DMS 273 treated with DMSO at 0.1 percent for 48 hours (cell line): ENCODE data around the gene CARNS1.

Experiments
- DNase-seq: peaks from one replicate; lab custom pipeline; 2025; lab: John Stamatoyannopoulos, UW

CARNS1 gene

DNA sequence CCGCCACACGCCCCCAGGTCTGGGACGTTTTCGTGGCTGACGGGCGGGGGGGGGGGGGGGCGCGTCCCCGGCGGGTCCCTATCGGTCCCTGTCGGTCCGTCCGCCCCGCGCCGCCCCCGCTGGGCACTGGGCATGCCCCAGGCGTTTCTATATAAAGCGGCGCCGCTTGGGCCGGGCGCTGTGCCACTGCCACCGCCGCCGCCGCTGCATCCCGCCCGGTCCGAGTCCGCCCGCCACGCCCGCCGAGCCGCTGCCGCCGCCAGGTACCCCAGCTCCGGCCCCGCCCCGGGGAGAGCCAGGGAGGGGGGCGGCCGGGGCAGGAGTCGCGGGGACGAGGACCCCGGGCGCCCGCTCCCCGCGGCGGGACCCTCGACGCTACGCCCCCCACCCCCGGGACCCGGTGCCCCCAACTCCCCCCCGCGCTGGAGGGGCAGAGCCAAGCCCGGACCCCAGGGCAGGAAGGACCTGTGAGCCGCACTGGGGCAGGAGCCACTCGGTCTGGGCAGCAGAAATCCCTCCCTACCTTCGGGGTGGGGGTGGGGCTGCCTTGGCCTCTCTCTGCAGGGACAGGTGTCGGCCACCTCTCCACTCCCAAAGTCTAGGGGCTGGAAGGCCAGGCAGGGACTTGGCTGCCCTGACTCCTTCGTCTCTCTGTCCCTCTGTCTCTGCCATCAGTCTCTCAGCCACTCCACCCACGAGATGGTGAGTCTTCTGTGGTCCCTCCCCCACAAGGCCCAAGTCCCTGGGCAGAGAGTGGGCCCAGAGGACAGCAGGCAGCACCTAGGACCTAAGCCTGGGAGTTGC lies at the start of gene CARNS1:
Gene CARNS1 (plus strand): TSS at position 178 of the 804 bp plus-strand sequence. CDS start 522 bp downstream, at position 700.
- no peak for DNase-seq

- DNase-seq: no peak
Observed at GRCh38 chr11:67365736-67366444, 49.6 kb upstream of the CARNS1 start.

DNA sequence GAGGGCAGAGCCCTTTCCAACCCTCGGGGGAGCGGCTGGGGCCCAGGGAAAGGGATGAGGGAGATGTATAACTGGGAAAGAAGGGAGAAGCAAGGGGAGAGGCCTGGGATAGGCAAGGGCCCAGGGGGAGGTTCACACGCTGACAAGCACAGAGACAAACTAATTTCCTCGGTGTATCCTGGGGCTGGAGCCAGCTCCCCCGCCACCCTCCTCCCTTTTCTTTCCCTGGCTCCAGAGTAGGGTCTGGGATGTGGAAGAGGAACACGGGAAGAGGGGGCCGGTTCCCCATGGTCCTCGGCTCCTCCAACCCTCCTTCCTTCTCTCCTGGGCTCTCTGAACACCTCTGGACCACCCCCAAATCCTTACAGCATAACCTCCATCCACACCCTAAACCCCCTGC lies 48.9 kb upstream of the CARNS1 start:
- no peak for DNase-seq

- DNase-seq: no peak
Observed at GRCh38 chr11:67366961-67367760, 48.3 kb upstream of the CARNS1 start.

- DNase-seq: no peak
Observed at GRCh38 chr11:67367761-67368227, 47.7 kb upstream of the CARNS1 start.

- DNase-seq: no peak
Observed at GRCh38 chr11:67368621-67369020, 46.9 kb upstream of the CARNS1 start.

GRCh38 chr11:67369275-67369674 lies 46.2 kb upstream of the CARNS1 start:
- DNase-seq: no peak

- DNase-seq: no peak
Observed at GRCh38 chr11:67369801-67370284, 45.6 kb upstream of the CARNS1 start.

- DNase-seq: no peak
Observed at GRCh38 chr11:67370351-67371076, 45.0 kb upstream of the CARNS1 start.

DNA sequence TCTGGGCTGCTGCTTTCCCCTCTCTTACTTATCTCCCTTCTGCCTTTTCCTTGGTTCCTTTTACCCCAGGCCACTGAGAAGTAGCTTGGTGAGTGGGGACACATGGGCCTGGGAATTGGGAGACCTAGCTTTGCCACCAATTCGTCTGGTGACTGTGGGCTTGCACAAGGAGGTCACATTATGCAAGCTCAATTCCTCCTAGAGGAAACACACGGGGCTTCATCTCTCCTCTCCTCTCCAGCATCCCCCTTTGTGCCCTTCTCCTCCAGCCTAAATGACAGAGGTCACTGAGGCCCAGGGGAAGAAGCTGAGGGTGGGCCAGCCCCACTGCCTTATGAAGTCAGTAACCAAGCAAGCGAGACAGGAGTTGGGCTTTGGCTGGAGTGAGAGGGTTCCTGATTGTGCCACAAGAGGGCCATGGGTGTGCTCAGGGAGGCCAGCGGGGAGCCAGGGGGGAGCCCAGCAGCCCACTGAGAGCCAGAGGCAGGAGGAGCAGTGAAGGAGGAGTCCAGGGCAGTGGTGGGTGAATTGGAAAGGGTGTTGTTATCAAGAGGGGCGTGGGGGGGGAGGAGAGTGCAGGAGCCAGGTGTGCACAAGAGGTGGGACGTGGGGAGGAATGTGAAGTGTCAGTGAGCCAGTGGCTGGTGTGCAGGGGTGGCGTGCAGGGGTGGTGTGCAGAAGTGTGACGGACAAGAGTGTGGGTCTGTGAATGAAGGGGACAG lies 44.1 kb upstream of the CARNS1 start:
- no peak for DNase-seq

DNA sequence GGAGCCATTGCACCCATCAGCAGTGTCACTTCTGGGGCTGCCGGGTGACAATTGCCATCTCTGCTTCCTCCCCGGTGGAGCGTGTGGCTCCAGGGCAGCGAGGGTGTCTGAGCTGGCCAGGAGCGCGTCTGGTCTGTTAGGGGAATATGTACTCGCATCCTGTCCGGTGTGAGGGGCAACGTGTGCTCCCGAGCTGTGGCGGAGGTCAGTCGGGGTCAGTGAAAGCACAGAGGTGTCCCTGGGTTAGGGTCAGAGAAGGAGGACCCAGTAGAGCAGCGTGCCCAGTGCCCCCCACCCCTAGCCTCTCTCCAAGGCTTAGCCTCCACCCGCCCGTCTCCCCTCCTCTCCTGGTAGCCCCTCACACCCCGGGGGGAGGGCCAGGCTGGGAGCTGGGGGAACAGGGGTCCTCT lies 43.6 kb upstream of the CARNS1 start:
- no peak for DNase-seq

GRCh38 chr11:67372321-67372992 lies 43.0 kb upstream of the CARNS1 start:
- no peak for DNase-seq

DNA sequence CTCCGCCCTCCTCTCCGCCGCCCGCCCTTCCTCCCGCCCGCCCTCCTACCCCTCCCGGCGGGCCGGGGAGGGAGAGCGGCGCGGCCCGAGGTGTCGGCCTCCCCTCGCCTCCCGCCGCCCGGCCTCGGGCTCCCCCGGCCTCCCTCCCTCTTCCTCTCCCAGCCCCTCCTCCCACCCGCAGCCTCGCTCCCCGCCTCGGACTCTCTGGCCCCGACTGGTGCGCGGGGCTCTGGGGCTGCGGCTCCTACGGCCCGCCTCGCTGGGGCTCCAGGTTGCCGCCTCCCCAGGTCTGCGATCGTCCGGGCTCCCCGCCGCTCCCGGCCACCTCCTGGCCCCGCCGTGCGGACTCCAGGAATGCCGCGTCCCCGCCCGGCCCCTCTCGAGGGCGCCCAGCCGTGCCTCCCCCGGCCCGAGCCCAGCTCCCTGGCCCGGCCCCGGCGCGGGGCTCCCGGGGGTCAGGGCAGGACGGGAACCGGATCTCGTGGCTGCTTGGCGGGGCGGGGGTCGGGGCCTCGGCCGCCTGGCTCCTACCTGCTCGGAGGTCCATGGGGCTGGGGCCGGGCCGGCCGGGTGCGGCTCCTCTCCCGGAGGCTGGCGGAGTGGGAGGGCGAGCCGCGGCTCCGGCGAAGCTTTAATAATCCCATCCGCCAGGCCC lies 42.4 kb upstream of the CARNS1 start, which contains the start of gene CLCF1:
Gene CLCF1 (minus strand): TSS at position 606 of the 655 bp plus-strand sequence. CDS start 59 bp downstream, at position 547.
- DNase-seq: no peak

GRCh38 chr11:67373648-67374570 lies 41.6 kb upstream of the CARNS1 start:
- no peak for DNase-seq

- no peak for DNase-seq
Observed at GRCh38 chr11:67374571-67375281, 40.8 kb upstream of the CARNS1 start.

DNA sequence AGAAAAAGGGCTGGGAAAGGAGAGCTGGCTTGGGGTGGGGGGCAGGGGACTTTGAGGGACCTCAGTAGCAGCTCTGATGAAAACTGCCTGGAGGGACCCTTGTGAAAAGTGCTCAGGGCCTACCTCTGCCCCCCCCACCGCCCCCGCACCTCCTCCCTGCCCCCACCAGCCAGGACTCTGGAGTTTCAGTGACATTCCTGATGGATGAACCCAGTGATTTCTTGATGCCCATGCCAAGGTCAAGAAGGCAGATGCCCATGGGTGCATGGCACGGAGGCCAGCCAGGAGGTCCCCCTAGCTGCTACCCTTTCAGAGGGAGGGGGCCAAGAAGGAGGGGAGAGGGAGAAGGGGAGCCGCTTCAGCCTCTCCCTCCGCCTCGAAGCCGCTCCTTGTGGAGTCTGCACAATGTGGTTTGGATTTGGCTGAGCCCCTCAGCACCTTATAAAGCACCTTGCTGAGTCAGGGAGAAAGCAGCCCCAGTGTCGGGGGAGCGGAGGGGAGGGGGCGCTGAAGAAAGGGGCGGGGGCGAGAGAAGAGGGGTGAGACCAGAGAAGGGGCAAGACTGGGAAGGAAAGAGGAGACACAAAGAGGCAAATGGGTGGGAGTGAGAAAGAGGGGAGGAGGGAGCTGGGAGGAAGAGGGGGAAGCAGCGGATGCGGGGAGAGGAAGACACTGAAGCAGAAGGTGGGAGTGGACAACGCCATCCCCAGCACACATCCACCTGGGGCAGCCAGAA lies 40.0 kb upstream of the CARNS1 start:
- DNase-seq: no peak
